ENCODE data around the gene POLN.

- TF ChIP-seq NR1H2 (CRISPR knock-in tag; IDR thresholded peaks at IDR 0.05) (no peak), CTCF (IDR thresholded peaks at IDR 0.05) (no peak), AFF4 (CRISPR knock-in tag; IDR thresholded peaks at IDR 0.05; ENCODE audit: borderline replicate concordance) (no peak), E2F4 (CRISPR knock-in tag; IDR thresholded peaks at IDR 0.05; ENCODE audit: borderline replicate concordance, low read depth) (no peak), USF2 (CRISPR knock-in tag; IDR thresholded peaks at IDR 0.05) (no peak), E2F1 (CRISPR knock-in tag; IDR thresholded peaks at IDR 0.05) (no peak), ZNF512 (CRISPR knock-in tag; IDR thresholded peaks at IDR 0.05; ENCODE audit: borderline replicate concordance) (no peak), ZNF425 (CRISPR knock-in tag; conservative IDR thresholded peaks at IDR 0.05) (no peak)
These were observed 32.6 kb upstream of the POLN start for GRCh38 chr4:2274320-2275043.

Measured in WTC11 (cell line).